Keratinocyte (primary cell): ENCODE data around the gene NME5. TPM values are rescaled to one million over a fixed set of nuclear protein-coding genes. Genes with fewer than 3 reads are reported as not detected.

ENCODE experiments used
- DNase-seq: peaks from one replicate; pipeline ENCODE4 v3.0.0-alpha.2; 2011; ENCODE audit warnings: low read depth, missing footprints, low spot score
- FAIRE-seq: peaks from 2 replicates; lab custom pipeline; 2011; peaks lifted over from hg19 to GRCh38; lab: Jason Lieb, UNC
- H2AFZ ChIP-seq: 2 replicates; pipeline ENCODE4 v1.6.0; 2012; ENCODE audit warnings: low read length, control low read depth, inconsistent platforms; ENCODE audit not compliant: control insufficient read depth
- H3K27ac ChIP-seq: 2 replicates; pipeline ENCODE4 v1.5.1; 2011; ENCODE audit warnings: low read length; ENCODE audit not compliant: control insufficient read depth, insufficient read depth
- H3K27me3 ChIP-seq: 3 replicates; pipeline ENCODE4 v1.6.0; 2011; ENCODE audit warnings: low read length; ENCODE audit not compliant: control insufficient read depth, insufficient read depth; ENCODE audit errors: extremely low read depth
- H3K36me3 ChIP-seq, 2 experiments: 2 replicates in 1 of 2; 3 replicates in 1 of 2; pipeline ENCODE4 v1.5.1; 2011; ENCODE audit warnings: low read length in 2 of 2, mild to moderate bottlenecking in 1 of 2; ENCODE audit not compliant: control insufficient read depth in 2 of 2, insufficient read depth in 2 of 2; ENCODE audit errors: extremely low read depth in 1 of 2
- H3K4me1 ChIP-seq: 3 replicates; pipeline ENCODE4 v1.5.1; 2011; ENCODE audit warnings: low read length; ENCODE audit not compliant: control insufficient read depth, insufficient read depth; ENCODE audit errors: extremely low read depth
- H3K4me2 ChIP-seq: 3 replicates; pipeline ENCODE4 v1.6.0; 2011; ENCODE audit warnings: low read depth, low read length; ENCODE audit not compliant: control insufficient read depth, insufficient read depth; ENCODE audit errors: extremely low read depth
- H3K4me3 ChIP-seq, 3 experiments: fragments of 200-600 bp in 1 of 3; sonication (generic) in 1 of 3; 2 replicates in 2 of 3; 3 replicates in 1 of 3; pipeline ENCODE4 v1.5.1; 2011 to 2016; ENCODE audit warnings: low read length in 3 of 3, mild to moderate bottlenecking in 3 of 3, control low read depth in 2 of 3, inconsistent platforms in 1 of 3, low read depth in 1 of 3, mixed read lengths in 1 of 3, mixed run types in 1 of 3, moderate library complexity in 1 of 3; ENCODE audit not compliant: control insufficient read depth in 2 of 3, insufficient read depth in 2 of 3; ENCODE audit errors: extremely low read depth in 1 of 3
- H3K79me2 ChIP-seq: 2 replicates; pipeline ENCODE4 v1.6.0; 2012; ENCODE audit warnings: low read length; ENCODE audit not compliant: control insufficient read depth, insufficient read depth
- H3K9ac ChIP-seq: 3 replicates; pipeline ENCODE4 v1.6.0; 2011; ENCODE audit warnings: low read length; ENCODE audit not compliant: control insufficient read depth, insufficient read depth; ENCODE audit errors: extremely low read depth
- H3K9me1 ChIP-seq: 3 replicates; pipeline ENCODE4 v1.6.0; 2011; ENCODE audit warnings: low read length; ENCODE audit not compliant: control insufficient read depth, insufficient read depth; ENCODE audit errors: extremely low read depth
- H3K9me3 ChIP-seq: 2 replicates; pipeline ENCODE4 v1.5.1; 2012; ENCODE audit warnings: low read depth, low read length; ENCODE audit not compliant: control insufficient read depth
- H4K20me1 ChIP-seq: 3 replicates; pipeline ENCODE4 v1.6.0; 2011; ENCODE audit warnings: low read length; ENCODE audit not compliant: control insufficient read depth, insufficient read depth; ENCODE audit errors: extremely low read depth
- CTCF ChIP-seq, 3 experiments: IDR thresholded peaks in 1 of 3; conservative IDR thresholded peaks in 1 of 3; optimal IDR thresholded peaks in 1 of 3; 2 replicates in 2 of 3; 3 replicates in 1 of 3; pipeline versions ENCODE3 to v1.5.1; 2011; ENCODE audit warnings: low read length in 3 of 3, mild to moderate bottlenecking in 3 of 3, moderate library complexity in 2 of 3, control low read depth in 1 of 3, inconsistent platforms in 1 of 3; ENCODE audit not compliant: insufficient read depth in 2 of 3; ENCODE audit errors: extremely low read depth in 1 of 3
- EZH2 ChIP-seq: IDR thresholded peaks from one replicate; pipeline ENCODE4 v1.6.1; 2012; ENCODE audit warnings: inconsistent platforms, mild to moderate bottlenecking, low read length, moderate library complexity
- dilution Hi-C: fragments of 300-500 bp; cut with MboI; formaldehyde crosslinking; loops from one replicate; pipeline ENCODE4 v1.7.0; 2020; ENCODE audit warnings: low sequenced_read_pairs; ENCODE audit not compliant: extremely low pct_ligation_motif_present
- polyA plus RNA-seq, 5 experiments: library from polyadenylated mRNA; depleted of rRNA in 3 of 5; stranded (reverse) in 3 of 5; stranded (forward) in 1 of 5; unstranded in 1 of 5; fragments of >200 nt; gene quantifications; 1 replicate in 1 of 5; 2 replicates in 3 of 5; 3 replicates in 1 of 5; pipeline versions ENCODE4 v1.2.1 to v1.2.3, GENCODE V29; 2011 to 2012; ENCODE audit warnings: missing spikeins in 2 of 5, low read depth in 1 of 5, low replicate concordance in 1 of 5

The NME5 gene
- polyA plus RNA-seq, 1 donor (not counting 4 experiments of a cell fraction or from before 2014, with no cell fraction given): 0.13 TPM

GRCh38 chr5:138128334-138128733 is 10.9 kb downstream of the NME5 start:
- DNase-seq (no peak), FAIRE-seq (no peak)
- Histone ChIP-seq H2AFZ (no peak overlapping the region), H3K27me3 (no peaks in the 10 kb centered on the region), H3K9me3 (no peaks in the 10 kb centered on the region), H3K9ac (no peak overlapping the region), H3K9me1 (no peaks in the 10 kb centered on the region), H3K4me3 (no peak overlapping the region), H3K36me3 (no peaks in the 10 kb centered on the region), H3K4me1 (no peaks in the 10 kb centered on the region), H4K20me1 (no peaks in the 10 kb centered on the region), H3K79me2 (no peaks in the 10 kb centered on the region), H3K27ac (no peak overlapping the region), H3K4me2 (no peak overlapping the region)
- dilution Hi-C loops: no loop called here
- TF ChIP-seq CTCF (optimal IDR thresholded peaks at IDR 0.05 in 1 of 3, IDR thresholded peaks at IDR 0.05 in 1 of 3, conservative IDR thresholded peaks at IDR 0.05 in 1 of 3; ENCODE audit: extremely low read depth in 1 of 3, insufficient read depth in 2 of 3, low read length in 3 of 3) (no peak), EZH2 (no peak)

GRCh38 chr5:138115254-138115653 is 24.0 kb downstream of the NME5 start:
- Histone ChIP-seq H4K20me1 (no peaks in the 10 kb centered on the region), H3K9ac (no peak overlapping the region), H3K79me2 (no peaks in the 10 kb centered on the region), H3K27ac (no peak overlapping the region), H3K4me1 (no peaks in the 10 kb centered on the region), H3K4me3 (no peak overlapping the region), H2AFZ (no peak overlapping the region), H3K4me2 (no peak overlapping the region), H3K27me3 (no peaks in the 10 kb centered on the region), H3K36me3 (no peaks in the 10 kb centered on the region), H3K9me1 (no peaks in the 10 kb centered on the region), H3K9me3 (no peaks in the 10 kb centered on the region)
- DNase-seq: no peak
- no peak for FAIRE-seq
- TF ChIP-seq EZH2 (no peak), CTCF (optimal IDR thresholded peaks at IDR 0.05 in 1 of 3, IDR thresholded peaks at IDR 0.05 in 1 of 3, conservative IDR thresholded peaks at IDR 0.05 in 1 of 3; ENCODE audit: extremely low read depth in 1 of 3, insufficient read depth in 2 of 3, low read length in 3 of 3) (no peak)
- dilution Hi-C loops: no loop called here
